ENCODE measurements around the gene RBM33. TPM values are rescaled to one million over a fixed set of nuclear protein-coding genes. Genes with fewer than 3 reads are reported as not detected.

RBM33 gene
- total and polyA plus RNA-seq, 4 donors, result 31.9 to 39.1 (median 35.2) TPM

- 70% methylated on average over 2 of the region's 8 CpGs for WGBS (ENCODE audit: insufficient coverage)
- Histone ChIP-seq H3K27me3 (ENCODE audit: control insufficient read depth, insufficient read depth, low read length) (no peaks in the 10 kb centered on the region), H3K9me3 (ENCODE audit: control insufficient read depth, insufficient read depth, low read length) (no peaks in the 10 kb centered on the region), H3K4me1 (ENCODE audit: control insufficient read depth, insufficient read depth, low read length) (peaks cover 24% of the 10 kb centered on the region), H3K27ac (ENCODE audit: low read depth, low read length) (no peak overlapping the region), H3K4me3 (ENCODE audit: low read depth, low read length) (no peak overlapping the region), H3K36me3 (ENCODE audit: control insufficient read depth, insufficient read depth, low read length) (peaks cover 39% of the 10 kb centered on the region)
- no peak for DNase-seq (ENCODE audit: low read depth in 4 of 6, low spot score in 6 of 6)
These were observed 121.0 kb downstream of the RBM33 start for GRCh38 chr7:155765458-155765857.

- H3K4me3 ChIP-seq (ENCODE audit: low read depth, low read length), result no peak overlapping the region
- H3K4me1 ChIP-seq (ENCODE audit: control insufficient read depth, insufficient read depth, low read length), result peaks cover 21% of the 10 kb centered on the region
- no peak overlapping the region for H3K27ac ChIP-seq (ENCODE audit: low read depth, low read length)
- H3K9me3 ChIP-seq (ENCODE audit: control insufficient read depth, insufficient read depth, low read length), result no peaks in the 10 kb centered on the region
- 76% methylated on average over 9 of the region's 12 CpGs for WGBS (ENCODE audit: insufficient coverage)
- no peak for DNase-seq (ENCODE audit: low read depth in 4 of 6, low spot score in 6 of 6)
- peaks cover 39% of the 10 kb centered on the region for H3K36me3 ChIP-seq (ENCODE audit: control insufficient read depth, insufficient read depth, low read length)
- H3K27me3 ChIP-seq (ENCODE audit: control insufficient read depth, insufficient read depth, low read length), result no peaks in the 10 kb centered on the region
These were observed 121.9 kb downstream of the RBM33 start for GRCh38 chr7:155766386-155766785.

GRCh38 chr7:155766966-155767916 lies 122.8 kb downstream of the RBM33 start:
- Histone ChIP-seq H3K36me3 (ENCODE audit: control insufficient read depth, insufficient read depth, low read length) (peaks cover 39% of the 10 kb centered on the region), H3K27ac (ENCODE audit: low read depth, low read length) (no peak overlapping the region)
- WGBS (ENCODE audit: insufficient coverage), result 91% methylated on average over 10 of the region's 12 CpGs

GRCh38 chr7:155769701-155770100 lies 125.2 kb downstream of the RBM33 start:
- Histone ChIP-seq H3K9me3 (ENCODE audit: control insufficient read depth, insufficient read depth, low read length) (no peaks in the 10 kb centered on the region), H3K36me3 (ENCODE audit: control insufficient read depth, insufficient read depth, low read length) (peaks cover 38% of the 10 kb centered on the region), H3K27ac (ENCODE audit: low read depth, low read length) (peak overlapping the region; percentile 16), H3K4me3 (ENCODE audit: low read depth, low read length) (no peak overlapping the region), H3K27me3 (ENCODE audit: control insufficient read depth, insufficient read depth, low read length) (no peaks in the 10 kb centered on the region), H3K4me1 (ENCODE audit: control insufficient read depth, insufficient read depth, low read length) (peaks cover 4% of the 10 kb centered on the region)
- WGBS (ENCODE audit: insufficient coverage), result 75% methylated on average over 6 of the region's 6 CpGs
- DNase-seq (ENCODE audit: low read depth in 4 of 6, low spot score in 6 of 6), result no peak

More at GRCh38 chr7:155766966-155767916, 122.8 kb downstream of the RBM33 start:
- H3K4me3 ChIP-seq (ENCODE audit: low read depth, low read length), result no peak overlapping the region
- no peaks in the 10 kb centered on the region for H3K27me3 ChIP-seq (ENCODE audit: control insufficient read depth, insufficient read depth, low read length)
- H3K9me3 ChIP-seq (ENCODE audit: control insufficient read depth, insufficient read depth, low read length), result no peaks in the 10 kb centered on the region
- H3K4me1 ChIP-seq (ENCODE audit: control insufficient read depth, insufficient read depth, low read length), result peaks cover 15% of the 10 kb centered on the region
- DNase-seq (ENCODE audit: low read depth in 4 of 6, low spot score in 6 of 6), result peak in 1 of 6 donors; percentile 73

- DNase-seq (ENCODE audit: low read depth in 4 of 6, low spot score in 6 of 6), result no peak
- WGBS (ENCODE audit: insufficient coverage), result 93% methylated on average over 5 of the region's 6 CpGs
- Histone ChIP-seq H3K4me1 (ENCODE audit: control insufficient read depth, insufficient read depth, low read length) (peaks cover 4% of the 10 kb centered on the region), H3K4me3 (ENCODE audit: low read depth, low read length) (no peak overlapping the region), H3K27ac (ENCODE audit: low read depth, low read length) (peak overlapping the region; percentile 16), H3K9me3 (ENCODE audit: control insufficient read depth, insufficient read depth, low read length) (no peaks in the 10 kb centered on the region), H3K27me3 (ENCODE audit: control insufficient read depth, insufficient read depth, low read length) (no peaks in the 10 kb centered on the region), H3K36me3 (ENCODE audit: control insufficient read depth, insufficient read depth, low read length) (peaks cover 43% of the 10 kb centered on the region)
These were observed 125.8 kb downstream of the RBM33 start for GRCh38 chr7:155770241-155770640.

GRCh38 chr7:155773531-155773930 lies 129.1 kb downstream of the RBM33 start:
- DNase-seq (ENCODE audit: low read depth in 4 of 6, low spot score in 6 of 6), result no peak
- no peaks in the 10 kb centered on the region for H3K27me3 ChIP-seq (ENCODE audit: control insufficient read depth, insufficient read depth, low read length)
- no peaks in the 10 kb centered on the region for H3K9me3 ChIP-seq (ENCODE audit: control insufficient read depth, insufficient read depth, low read length)
- H3K4me3 ChIP-seq (ENCODE audit: low read depth, low read length), result no peak overlapping the region
- H3K36me3 ChIP-seq (ENCODE audit: control insufficient read depth, insufficient read depth, low read length), result peaks cover 48% of the 10 kb centered on the region
- H3K27ac ChIP-seq (ENCODE audit: low read depth, low read length), result no peak overlapping the region
- 100% methylated on average over 1 of the region's 4 CpGs for WGBS (ENCODE audit: insufficient coverage)
- H3K4me1 ChIP-seq (ENCODE audit: control insufficient read depth, insufficient read depth, low read length), result peaks cover 4% of the 10 kb centered on the region

GRCh38 chr7:155774947-155775346 lies 130.5 kb downstream of the RBM33 start:
- DNase-seq (ENCODE audit: low read depth in 4 of 6, low spot score in 6 of 6), result no peak
- Histone ChIP-seq H3K4me3 (ENCODE audit: low read depth, low read length) (no peak overlapping the region), H3K36me3 (ENCODE audit: control insufficient read depth, insufficient read depth, low read length) (peaks cover 46% of the 10 kb centered on the region), H3K27ac (ENCODE audit: low read depth, low read length) (no peak overlapping the region), H3K27me3 (ENCODE audit: control insufficient read depth, insufficient read depth, low read length) (no peaks in the 10 kb centered on the region), H3K4me1 (ENCODE audit: control insufficient read depth, insufficient read depth, low read length) (no peaks in the 10 kb centered on the region), H3K9me3 (ENCODE audit: control insufficient read depth, insufficient read depth, low read length) (no peaks in the 10 kb centered on the region)
- 96% methylated on average over 13 of the region's 14 CpGs for WGBS (ENCODE audit: insufficient coverage)

GRCh38 chr7:155775691-155776090 lies 131.2 kb downstream of the RBM33 start:
- Histone ChIP-seq H3K9me3 (ENCODE audit: control insufficient read depth, insufficient read depth, low read length) (no peaks in the 10 kb centered on the region), H3K4me3 (ENCODE audit: low read depth, low read length) (no peak overlapping the region), H3K4me1 (ENCODE audit: control insufficient read depth, insufficient read depth, low read length) (no peaks in the 10 kb centered on the region), H3K27me3 (ENCODE audit: control insufficient read depth, insufficient read depth, low read length) (no peaks in the 10 kb centered on the region), H3K27ac (ENCODE audit: low read depth, low read length) (no peak overlapping the region), H3K36me3 (ENCODE audit: control insufficient read depth, insufficient read depth, low read length) (peaks cover 48% of the 10 kb centered on the region)
- 92% methylated on average over 4 of the region's 7 CpGs for WGBS (ENCODE audit: insufficient coverage)
- DNase-seq (ENCODE audit: low read depth in 4 of 6, low spot score in 6 of 6), result no peak

- 97% methylated on average over 4 of the region's 8 CpGs for WGBS (ENCODE audit: insufficient coverage)
- Histone ChIP-seq H3K27me3 (ENCODE audit: control insufficient read depth, insufficient read depth, low read length) (no peaks in the 10 kb centered on the region), H3K9me3 (ENCODE audit: control insufficient read depth, insufficient read depth, low read length) (no peaks in the 10 kb centered on the region), H3K27ac (ENCODE audit: low read depth, low read length) (no peak overlapping the region), H3K4me1 (ENCODE audit: control insufficient read depth, insufficient read depth, low read length) (no peaks in the 10 kb centered on the region), H3K4me3 (ENCODE audit: low read depth, low read length) (no peak overlapping the region), H3K36me3 (ENCODE audit: control insufficient read depth, insufficient read depth, low read length) (peaks cover 57% of the 10 kb centered on the region)
- DNase-seq (ENCODE audit: low read depth in 4 of 6, low spot score in 6 of 6), result no peak
These were observed 132.1 kb downstream of the RBM33 start for GRCh38 chr7:155776606-155777005.

GRCh38 chr7:155778349-155778748 lies 133.9 kb downstream of the RBM33 start:
- Histone ChIP-seq H3K27me3 (ENCODE audit: control insufficient read depth, insufficient read depth, low read length) (no peaks in the 10 kb centered on the region), H3K4me1 (ENCODE audit: control insufficient read depth, insufficient read depth, low read length) (no peaks in the 10 kb centered on the region), H3K9me3 (ENCODE audit: control insufficient read depth, insufficient read depth, low read length) (no peaks in the 10 kb centered on the region), H3K27ac (ENCODE audit: low read depth, low read length) (no peak overlapping the region), H3K36me3 (ENCODE audit: control insufficient read depth, insufficient read depth, low read length) (peaks cover 67% of the 10 kb centered on the region), H3K4me3 (ENCODE audit: low read depth, low read length) (no peak overlapping the region)
- WGBS (ENCODE audit: insufficient coverage), result 100% methylated on average over 3 of the region's 6 CpGs
- DNase-seq (ENCODE audit: low read depth in 4 of 6, low spot score in 6 of 6), result no peak
